Activated T-cell treated with anti-CD3 and anti-CD28 coated beads for 4 hours (primary cell): Measurements from ENCODE around the gene MED1.
"Not testable (repeated sequence)": the region's sequence is repeated elsewhere in the genome, so short reads cannot be mapped to it uniquely, and the experiment has no call there.

Experiments used
- DNase-seq: peaks from one replicate; pipeline ENCODE4 v3.0.0-alpha.2; 2020

MED1 gene

GRCh38 chr17:39450847-39451581, at the start of gene MED1:
MED1 (minus strand) TSS chr17:39451263; CDS start chr17:39451062, 201 bp downstream.
- DNase-seq, result peak; percentile 82

- not testable (repeated sequence) for DNase-seq
These were observed 45.9 kb upstream of the MED1 start for GRCh38 chr17:39496921-39497320.

- DNase-seq, result no peak
These were observed 36.9 kb upstream of the MED1 start for GRCh38 chr17:39487946-39488345.

- not testable (repeated sequence) for DNase-seq
These were observed 36.4 kb upstream of the MED1 start for GRCh38 chr17:39487490-39487889.

- DNase-seq, result no peak
These were observed 35.2 kb upstream of the MED1 start for GRCh38 chr17:39486242-39486641.

GRCh38 chr17:39485555-39485954, 34.5 kb upstream of the MED1 start:
- no peak for DNase-seq

GRCh38 chr17:39484178-39484577, 33.1 kb upstream of the MED1 start:
- DNase-seq, result no peak

GRCh38 chr17:39483506-39483905, 32.4 kb upstream of the MED1 start:
- no peak for DNase-seq

- not testable (repeated sequence) for DNase-seq
These were observed 28.6 kb upstream of the MED1 start for GRCh38 chr17:39479631-39480030.

GRCh38 chr17:39473310-39473709, 22.2 kb upstream of the MED1 start:
- DNase-seq, result no peak

- not testable (repeated sequence) for DNase-seq
These were observed 17.5 kb upstream of the MED1 start for GRCh38 chr17:39468610-39469009.

GRCh38 chr17:39464639-39465181, 13.6 kb upstream of the MED1 start:
- DNase-seq, result not testable (repeated sequence)

- no peak for DNase-seq
These were observed 11.7 kb upstream of the MED1 start for GRCh38 chr17:39462631-39463375.

GRCh38 chr17:39461926-39462569, 11.0 kb upstream of the MED1 start:
- no peak for DNase-seq

- peak; percentile 96 for DNase-seq
These were observed 10.3 kb upstream of the MED1 start, which contains the start of gene CDK12 for GRCh38 chr17:39461113-39461925. CDK12 (plus strand) TSS chr17:39461486; CDS start chr17:39462072, 586 bp downstream.

GRCh38 chr17:39455919-39456318, 4.9 kb upstream of the MED1 start:
- no peak for DNase-seq

- no peak for DNase-seq
These were observed 1.0 kb downstream of the MED1 start for GRCh38 chr17:39450051-39450450.

GRCh38 chr17:39447561-39447960, 3.5 kb downstream of the MED1 start:
- no peak for DNase-seq

- no peak for DNase-seq
These were observed 7.7 kb downstream of the MED1 start for GRCh38 chr17:39443326-39443725.

GRCh38 chr17:39439868-39440267, 11.2 kb downstream of the MED1 start:
- DNase-seq, result not testable (repeated sequence)

- no peak for DNase-seq
These were observed 21.5 kb downstream of the MED1 start for GRCh38 chr17:39429600-39429999.

GRCh38 chr17:39416141-39416540, 34.9 kb downstream of the MED1 start:
- no peak for DNase-seq
